ENCODE results near the gene BARHL1.

DNA sequence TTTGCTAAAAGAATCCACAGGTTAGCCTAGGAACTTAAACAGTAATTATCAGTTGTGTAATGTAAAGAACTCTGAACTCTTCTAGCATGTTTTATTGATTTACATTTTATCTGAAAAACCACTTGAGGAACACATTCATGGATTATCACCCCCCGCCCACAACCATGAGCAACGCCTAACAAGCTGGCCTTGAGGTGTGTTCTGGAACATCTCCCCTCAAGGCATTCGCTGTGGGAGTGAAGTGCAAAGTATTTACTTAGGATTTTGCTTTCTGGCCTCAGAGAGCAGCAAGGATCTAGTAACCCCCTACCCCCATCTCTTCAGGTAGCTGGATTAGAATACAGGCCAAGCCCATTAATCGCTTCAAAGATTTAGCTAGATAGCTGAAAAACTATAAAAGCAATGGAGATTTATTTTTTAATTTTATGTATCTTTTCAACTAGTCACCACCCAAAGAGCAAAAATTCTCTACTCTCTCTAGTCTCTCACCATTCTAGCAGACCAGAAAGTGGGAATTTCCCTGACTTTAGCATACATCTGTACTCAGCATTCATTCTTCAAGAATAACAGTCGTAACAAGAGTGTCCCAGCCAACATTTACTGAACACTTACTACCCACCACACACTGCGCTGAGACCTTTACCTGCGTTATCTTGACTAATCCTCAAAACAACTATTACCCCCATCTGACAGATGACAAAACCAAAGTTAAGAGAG, 50.2 kb downstream of the BARHL1 start:
- TF ChIP-seq, protein P1, sequence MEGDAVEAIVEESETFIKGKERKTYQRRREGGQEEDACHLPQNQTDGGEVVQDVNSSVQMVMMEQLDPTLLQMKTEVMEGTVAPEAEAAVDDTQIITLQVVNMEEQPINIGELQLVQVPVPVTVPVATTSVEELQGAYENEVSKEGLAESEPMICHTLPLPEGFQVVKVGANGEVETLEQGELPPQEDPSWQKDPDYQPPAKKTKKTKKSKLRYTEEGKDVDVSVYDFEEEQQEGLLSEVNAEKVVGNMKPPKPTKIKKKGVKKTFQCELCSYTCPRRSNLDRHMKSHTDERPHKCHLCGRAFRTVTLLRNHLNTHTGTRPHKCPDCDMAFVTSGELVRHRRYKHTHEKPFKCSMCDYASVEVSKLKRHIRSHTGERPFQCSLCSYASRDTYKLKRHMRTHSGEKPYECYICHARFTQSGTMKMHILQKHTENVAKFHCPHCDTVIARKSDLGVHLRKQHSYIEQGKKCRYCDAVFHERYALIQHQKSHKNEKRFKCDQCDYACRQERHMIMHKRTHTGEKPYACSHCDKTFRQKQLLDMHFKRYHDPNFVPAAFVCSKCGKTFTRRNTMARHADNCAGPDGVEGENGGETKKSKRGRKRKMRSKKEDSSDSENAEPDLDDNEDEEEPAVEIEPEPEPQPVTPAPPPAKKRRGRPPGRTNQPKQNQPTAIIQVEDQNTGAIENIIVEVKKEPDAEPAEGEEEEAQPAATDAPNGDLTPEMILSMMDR (IDR thresholded peaks at IDR 0.05; ENCODE audit: low read length), result no peak
- no peak for TF ChIP-seq EZH2 (IDR thresholded peaks at IDR 0.05; ENCODE audit: borderline replicate concordance, low read length)
